HG03159 (cell line): ENCODE data around the gene CENPP.

Experiments
- ATAC-seq: cut with Tn5 transposase; IDR thresholded peaks from one replicate; pipeline ENCODE4 v1.9.1; 2021; ENCODE audit warnings: mild to moderate bottlenecking, moderate library complexity; ENCODE audit not compliant: unreplicated experiment

The CENPP gene

GRCh38 chr9:92474587-92474986, 148.8 kb downstream of the CENPP start:
- ATAC-seq, result no peak

GRCh38 chr9:92476962-92477361, 151.2 kb downstream of the CENPP start:
- ATAC-seq, result no peak

- no peak for ATAC-seq
Measured at GRCh38 chr9:92478783-92479182, 153.0 kb downstream of the CENPP start.

- ATAC-seq, result no peak
Measured at GRCh38 chr9:92479346-92479745, 153.6 kb downstream of the CENPP start.

- ATAC-seq, result no peak
Measured at GRCh38 chr9:92480291-92480771, 154.6 kb downstream of the CENPP start.

GRCh38 chr9:92480986-92481633, 155.4 kb downstream of the CENPP start:
- ATAC-seq, result peak; percentile 52

- ATAC-seq, result no peak
Measured at GRCh38 chr9:92482329-92482728, 156.6 kb downstream of the CENPP start, which contains the start of gene ASPN. Gene ASPN (minus strand): TSS chr9:92482506.

- no peak for ATAC-seq
Measured at GRCh38 chr9:92482805-92483204, 157.1 kb downstream of the CENPP start.

- ATAC-seq, result no peak
Measured at GRCh38 chr9:92483627-92484545, 158.1 kb downstream of the CENPP start.

- ATAC-seq, result no peak
Measured at GRCh38 chr9:92484563-92484962, 158.8 kb downstream of the CENPP start.

- no peak for ATAC-seq
Measured at GRCh38 chr9:92486371-92486770, 160.6 kb downstream of the CENPP start.

GRCh38 chr9:92488681-92489550, 163.2 kb downstream of the CENPP start:
- ATAC-seq, result no peak

GRCh38 chr9:92492781-92493401, 167.1 kb downstream of the CENPP start:
- ATAC-seq, result no peak

GRCh38 chr9:92493749-92494387, 168.1 kb downstream of the CENPP start:
- no peak for ATAC-seq

GRCh38 chr9:92494856-92495255, 169.1 kb downstream of the CENPP start:
- no peak for ATAC-seq

- no peak for ATAC-seq
Measured at GRCh38 chr9:92496396-92497176, 170.8 kb downstream of the CENPP start.

- no peak for ATAC-seq
Measured at GRCh38 chr9:92499701-92500100, 173.9 kb downstream of the CENPP start.

- no peak for ATAC-seq
Measured at GRCh38 chr9:92500725-92501124, 175.0 kb downstream of the CENPP start.

GRCh38 chr9:92501671-92502393, 176.1 kb downstream of the CENPP start:
- no peak for ATAC-seq
